ENCODE data around the gene CCDC117. TPM values are rescaled to one million over a fixed set of nuclear protein-coding genes. Genes with fewer than 3 reads are reported as not detected.
"Not testable (repeated sequence)": the region's sequence is repeated elsewhere in the genome, so short reads cannot be mapped to it uniquely, and the experiment has no call there.

Gene CCDC117
- total RNA-seq, 1 donor = 23.0 TPM

DNA sequence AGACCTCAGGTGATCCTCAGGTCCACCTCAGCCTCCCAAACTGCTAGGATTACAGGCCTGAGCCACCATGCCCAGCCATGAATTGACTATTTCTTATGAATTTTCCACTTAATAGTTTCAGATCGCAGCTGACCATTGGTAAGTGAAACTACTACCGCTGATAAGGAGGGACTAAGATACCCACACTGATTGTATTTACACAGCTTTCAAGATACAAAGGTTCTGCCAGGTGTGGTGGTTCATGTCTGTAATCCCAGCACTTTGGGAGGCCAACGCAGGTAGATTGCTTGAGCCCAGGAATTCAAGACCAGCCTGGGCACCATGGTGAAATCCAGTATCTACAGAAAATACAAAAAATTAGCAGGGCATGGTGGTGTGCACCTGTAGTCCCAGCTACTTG is 34.8 kb upstream of the CCDC117 start:
- no peak for DNase-seq (ENCODE audit: low read depth)
- TF ChIP-seq, protein P1, sequence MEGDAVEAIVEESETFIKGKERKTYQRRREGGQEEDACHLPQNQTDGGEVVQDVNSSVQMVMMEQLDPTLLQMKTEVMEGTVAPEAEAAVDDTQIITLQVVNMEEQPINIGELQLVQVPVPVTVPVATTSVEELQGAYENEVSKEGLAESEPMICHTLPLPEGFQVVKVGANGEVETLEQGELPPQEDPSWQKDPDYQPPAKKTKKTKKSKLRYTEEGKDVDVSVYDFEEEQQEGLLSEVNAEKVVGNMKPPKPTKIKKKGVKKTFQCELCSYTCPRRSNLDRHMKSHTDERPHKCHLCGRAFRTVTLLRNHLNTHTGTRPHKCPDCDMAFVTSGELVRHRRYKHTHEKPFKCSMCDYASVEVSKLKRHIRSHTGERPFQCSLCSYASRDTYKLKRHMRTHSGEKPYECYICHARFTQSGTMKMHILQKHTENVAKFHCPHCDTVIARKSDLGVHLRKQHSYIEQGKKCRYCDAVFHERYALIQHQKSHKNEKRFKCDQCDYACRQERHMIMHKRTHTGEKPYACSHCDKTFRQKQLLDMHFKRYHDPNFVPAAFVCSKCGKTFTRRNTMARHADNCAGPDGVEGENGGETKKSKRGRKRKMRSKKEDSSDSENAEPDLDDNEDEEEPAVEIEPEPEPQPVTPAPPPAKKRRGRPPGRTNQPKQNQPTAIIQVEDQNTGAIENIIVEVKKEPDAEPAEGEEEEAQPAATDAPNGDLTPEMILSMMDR (IDR thresholded peaks at IDR 0.05; ENCODE audit: insufficient read depth, low read length) = no peak
- H3K4me3 ChIP-seq (ENCODE audit: low read depth, low read length) = no peak overlapping the region

DNA sequence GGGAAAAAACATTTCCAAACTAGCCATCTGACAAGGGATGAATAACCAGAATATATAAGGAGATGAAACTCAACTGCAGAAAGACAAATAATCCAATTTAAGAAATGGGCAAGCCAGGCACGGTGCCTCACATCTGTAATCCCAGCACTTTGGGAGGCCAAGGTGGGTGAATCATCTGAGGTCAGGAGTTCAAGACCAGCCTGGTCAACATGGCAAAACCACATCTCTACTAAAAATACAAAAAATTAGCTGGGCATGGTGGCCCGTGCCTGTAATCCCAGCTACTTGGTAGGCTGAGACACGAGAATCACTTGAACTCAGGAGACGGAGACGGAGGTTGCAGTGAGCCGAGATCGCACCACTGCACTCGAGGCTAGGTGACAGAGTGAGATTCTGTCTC is 33.6 kb upstream of the CCDC117 start:
- not testable (repeated sequence) for DNase-seq (ENCODE audit: low read depth)

GRCh38 chr22:28741200-28741784 is 31.2 kb upstream of the CCDC117 start:
- TF ChIP-seq, protein P1 (IDR thresholded peaks at IDR 0.05; ENCODE audit: insufficient read depth, low read length) = no peak
- H3K4me3 ChIP-seq (ENCODE audit: low read depth, low read length) = peak overlapping the region; percentile 75
- DNase-seq (ENCODE audit: low read depth) = no peak

More for the DNA sequence above, 33.6 kb upstream of the CCDC117 start:
- H3K4me3 ChIP-seq (ENCODE audit: low read depth, low read length) = not testable (repeated sequence)

GRCh38 chr22:28741785-28742561 is 30.5 kb upstream of the CCDC117 start, which contains the start of the genes CHEK2 and HSCB:
Gene CHEK2 (minus strand): TSS chr22:28741820. CDS start chr22:28734721, 7,099 bp downstream.
Gene HSCB (plus strand): TSS chr22:28742039. CDS start chr22:28742096, 57 bp downstream.
- peak within 1 kb of the TSS; percentile 91 for H3K4me3 ChIP-seq (ENCODE audit: low read depth, low read length)
- TF ChIP-seq, protein P1 (IDR thresholded peaks at IDR 0.05; ENCODE audit: insufficient read depth, low read length) = peak; percentile 13
- DNase-seq (ENCODE audit: low read depth) = peak; percentile 99

GRCh38 chr22:28742562-28742962 is 29.9 kb upstream of the CCDC117 start:
- DNase-seq (ENCODE audit: low read depth) = no peak
- TF ChIP-seq, protein P1 (IDR thresholded peaks at IDR 0.05; ENCODE audit: insufficient read depth, low read length) = no peak
- peak overlapping the region; percentile 91 for H3K4me3 ChIP-seq (ENCODE audit: low read depth, low read length)

DNA sequence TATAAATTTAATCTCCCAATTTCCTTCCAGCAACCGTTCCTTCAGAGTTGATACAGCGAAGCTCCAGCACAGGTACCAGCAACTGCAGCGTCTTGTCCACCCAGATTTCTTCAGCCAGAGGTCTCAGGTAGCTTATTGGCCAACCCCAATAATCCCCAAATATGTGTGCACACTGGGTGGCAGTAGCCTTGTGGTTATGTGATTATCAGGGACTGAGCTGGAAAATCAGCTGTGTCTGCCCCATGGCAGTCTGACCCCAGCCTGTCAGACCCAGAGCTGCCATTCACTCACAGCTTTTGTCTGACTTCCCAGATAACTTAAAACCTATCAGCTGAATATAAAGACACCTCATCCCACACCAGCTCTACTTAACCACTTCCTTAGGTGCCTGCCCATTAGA is 28.6 kb upstream of the CCDC117 start:
- TF ChIP-seq, protein P1 (IDR thresholded peaks at IDR 0.05; ENCODE audit: insufficient read depth, low read length) = no peak
- H3K4me3 ChIP-seq (ENCODE audit: low read depth, low read length) = no peak overlapping the region
- DNase-seq (ENCODE audit: low read depth) = no peak

GRCh38 chr22:28750471-28750881 is 22.0 kb upstream of the CCDC117 start:
- TF ChIP-seq, protein P1 (IDR thresholded peaks at IDR 0.05; ENCODE audit: insufficient read depth, low read length) = no peak
- H3K4me3 ChIP-seq (ENCODE audit: low read depth, low read length) = no peak overlapping the region
- peak; percentile 86 for DNase-seq (ENCODE audit: low read depth)

- not testable (repeated sequence) for DNase-seq (ENCODE audit: low read depth); H3K4me3 ChIP-seq (ENCODE audit: low read depth, low read length)
Measured at GRCh38 chr22:28754512-28754911, 18.0 kb upstream of the CCDC117 start.
